ENCODE measurements around the gene STIP1.

DNA sequence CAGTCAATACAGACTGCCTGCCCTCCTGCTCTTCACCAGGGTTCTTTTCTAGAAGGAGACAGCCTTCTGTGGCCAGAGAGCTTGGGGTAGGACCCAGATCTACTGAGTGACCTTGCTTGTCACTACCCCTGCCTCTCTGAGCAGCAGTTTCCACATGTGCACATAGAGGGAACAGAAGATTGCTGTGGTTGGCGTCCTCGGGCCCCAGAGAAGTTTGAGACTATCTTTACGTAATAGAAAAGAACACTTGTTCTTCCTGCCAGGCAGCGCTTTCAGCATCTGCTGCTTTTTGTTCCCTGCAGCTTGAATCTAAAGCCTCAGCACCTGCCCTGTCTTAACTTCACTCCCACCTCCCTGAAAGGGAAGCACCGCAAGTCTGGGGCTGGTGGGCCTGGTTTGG, 53.0 kb downstream of the STIP1 start:
- TF ChIP-seq, protein P1, sequence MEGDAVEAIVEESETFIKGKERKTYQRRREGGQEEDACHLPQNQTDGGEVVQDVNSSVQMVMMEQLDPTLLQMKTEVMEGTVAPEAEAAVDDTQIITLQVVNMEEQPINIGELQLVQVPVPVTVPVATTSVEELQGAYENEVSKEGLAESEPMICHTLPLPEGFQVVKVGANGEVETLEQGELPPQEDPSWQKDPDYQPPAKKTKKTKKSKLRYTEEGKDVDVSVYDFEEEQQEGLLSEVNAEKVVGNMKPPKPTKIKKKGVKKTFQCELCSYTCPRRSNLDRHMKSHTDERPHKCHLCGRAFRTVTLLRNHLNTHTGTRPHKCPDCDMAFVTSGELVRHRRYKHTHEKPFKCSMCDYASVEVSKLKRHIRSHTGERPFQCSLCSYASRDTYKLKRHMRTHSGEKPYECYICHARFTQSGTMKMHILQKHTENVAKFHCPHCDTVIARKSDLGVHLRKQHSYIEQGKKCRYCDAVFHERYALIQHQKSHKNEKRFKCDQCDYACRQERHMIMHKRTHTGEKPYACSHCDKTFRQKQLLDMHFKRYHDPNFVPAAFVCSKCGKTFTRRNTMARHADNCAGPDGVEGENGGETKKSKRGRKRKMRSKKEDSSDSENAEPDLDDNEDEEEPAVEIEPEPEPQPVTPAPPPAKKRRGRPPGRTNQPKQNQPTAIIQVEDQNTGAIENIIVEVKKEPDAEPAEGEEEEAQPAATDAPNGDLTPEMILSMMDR (IDR thresholded peaks at IDR 0.05) = no peak
- TF ChIP-seq EZH2 (IDR thresholded peaks at IDR 0.05) = no peak
- TF ChIP-seq EZH2phosphoT487 (IDR thresholded peaks at IDR 0.05) = no peak
